AG04450 (cell line): ENCODE measurements around the gene OR2B2. TPM values are rescaled to one million over a fixed set of nuclear protein-coding genes. Genes with fewer than 3 reads are reported as not detected.
"Not testable (repeated sequence)": the region's sequence is repeated elsewhere in the genome, so short reads cannot be mapped to it uniquely, and the experiment has no call there.

Experiments used
- CTCF ChIA-PET: fragments of 300-600, 350-600 bp; formaldehyde crosslinking; extraction: SDS; loops from one replicate; lab custom pipeline; 2022; ENCODE audit warnings: antibody characterized with exemption, inconsistent platforms; lab: Charles Lee
- POLR2A ChIA-PET: fragments of 350-600 bp; formaldehyde crosslinking; extraction: SDS; loops from one replicate; lab custom pipeline; 2021; ENCODE audit warnings: antibody characterized with exemption, inconsistent platforms; lab: Yijun Ruan, JAX
- DNase-seq: peaks from one replicate; pipeline ENCODE4 v3.0.0-alpha.2; 2011; ENCODE audit warnings: low read depth, low spot score
- H3K27ac ChIP-seq: one replicate; pipeline ENCODE4 v1.5.1; 2012; ENCODE audit warnings: low read depth, low read length, control low read depth
- H3K27me3 ChIP-seq: one replicate; pipeline ENCODE4 v1.6.0; 2012; ENCODE audit warnings: low read length; ENCODE audit not compliant: control insufficient read depth, insufficient read depth
- H3K4me3 ChIP-seq: 2 replicates; pipeline ENCODE4 v1.5.1; 2011; ENCODE audit warnings: mild to moderate bottlenecking, low read depth, low read length, control low read depth
- H3K9me3 ChIP-seq: 2 replicates; pipeline ENCODE4 v1.5.1; 2012; ENCODE audit warnings: low read length; ENCODE audit not compliant: control insufficient read depth, insufficient read depth
- polyA plus RNA-seq: library from polyadenylated mRNA; depleted of rRNA; stranded (reverse); fragments of >200 nt; gene quantifications from 2 replicates; pipeline ENCODE4 v1.2.3, GENCODE V29; 2011
- TF ChIP-seq, protein P1 (sequence below): IDR thresholded peaks from 2 replicates; pipeline ENCODE4 v1.5.1; 2011; ENCODE audit warnings: low read depth, low read length, control low read depth, inconsistent platforms

Gene OR2B2
- polyA plus RNA-seq, 1 experiment = not detected

DNA sequence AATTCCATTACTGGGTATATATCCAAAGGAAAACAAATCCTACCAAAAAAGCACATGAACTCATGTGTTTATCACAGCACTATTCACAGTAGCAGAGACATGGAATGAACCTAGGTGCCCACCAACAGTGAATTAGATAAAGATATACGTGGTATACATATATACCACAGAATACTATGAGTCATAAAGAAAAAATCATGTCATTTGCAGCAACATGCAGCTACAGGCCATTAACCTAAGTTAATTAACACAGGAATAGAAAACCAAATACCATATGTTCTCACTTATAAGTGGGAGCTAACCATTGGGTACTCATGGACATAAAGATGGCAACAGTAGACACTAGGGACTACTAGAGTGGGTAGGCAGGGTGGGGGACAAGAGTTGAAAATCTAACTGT, 4.2 kb downstream of the OR2B2 start:
- Histone ChIP-seq H3K4me3 (no peak overlapping the region), H3K9me3 (no peaks in the 10 kb centered on the region), H3K27me3 (no peaks in the 10 kb centered on the region), H3K27ac (no peak overlapping the region)
- TF ChIP-seq, protein P1, sequence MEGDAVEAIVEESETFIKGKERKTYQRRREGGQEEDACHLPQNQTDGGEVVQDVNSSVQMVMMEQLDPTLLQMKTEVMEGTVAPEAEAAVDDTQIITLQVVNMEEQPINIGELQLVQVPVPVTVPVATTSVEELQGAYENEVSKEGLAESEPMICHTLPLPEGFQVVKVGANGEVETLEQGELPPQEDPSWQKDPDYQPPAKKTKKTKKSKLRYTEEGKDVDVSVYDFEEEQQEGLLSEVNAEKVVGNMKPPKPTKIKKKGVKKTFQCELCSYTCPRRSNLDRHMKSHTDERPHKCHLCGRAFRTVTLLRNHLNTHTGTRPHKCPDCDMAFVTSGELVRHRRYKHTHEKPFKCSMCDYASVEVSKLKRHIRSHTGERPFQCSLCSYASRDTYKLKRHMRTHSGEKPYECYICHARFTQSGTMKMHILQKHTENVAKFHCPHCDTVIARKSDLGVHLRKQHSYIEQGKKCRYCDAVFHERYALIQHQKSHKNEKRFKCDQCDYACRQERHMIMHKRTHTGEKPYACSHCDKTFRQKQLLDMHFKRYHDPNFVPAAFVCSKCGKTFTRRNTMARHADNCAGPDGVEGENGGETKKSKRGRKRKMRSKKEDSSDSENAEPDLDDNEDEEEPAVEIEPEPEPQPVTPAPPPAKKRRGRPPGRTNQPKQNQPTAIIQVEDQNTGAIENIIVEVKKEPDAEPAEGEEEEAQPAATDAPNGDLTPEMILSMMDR = no peak
- DNase-seq = no peak
- ChIA-PET CTCF (no interaction called here), POLR2A (no interaction called here)

- H3K27me3 ChIP-seq = no peaks in the 10 kb centered on the region
- no peaks in the 10 kb centered on the region for H3K9me3 ChIP-seq
- peak overlapping the region; percentile 68 for H3K4me3 ChIP-seq
- DNase-seq = peak; percentile 55
- CTCF ChIA-PET = interaction anchor here (0.5 to 1.8 kb wide), 6 partner anchors 106 to 939 kb away, joined by 3 to 11 read pairs (median 4); no protein-coding TSS in a partner anchor
- POLR2A ChIA-PET = interaction anchor here (0.6 to 1.1 kb wide), 3 partner anchors 10 to 725 kb away, joined by 4 to 6 read pairs (median 5); a partner anchor contains a TSS
- TF ChIP-seq, protein P1 = no peak
- H3K27ac ChIP-seq = peak overlapping the region; percentile 74
These were observed 9.6 kb downstream of the OR2B2 start for GRCh38 chr6:27902335-27903314.

DNA sequence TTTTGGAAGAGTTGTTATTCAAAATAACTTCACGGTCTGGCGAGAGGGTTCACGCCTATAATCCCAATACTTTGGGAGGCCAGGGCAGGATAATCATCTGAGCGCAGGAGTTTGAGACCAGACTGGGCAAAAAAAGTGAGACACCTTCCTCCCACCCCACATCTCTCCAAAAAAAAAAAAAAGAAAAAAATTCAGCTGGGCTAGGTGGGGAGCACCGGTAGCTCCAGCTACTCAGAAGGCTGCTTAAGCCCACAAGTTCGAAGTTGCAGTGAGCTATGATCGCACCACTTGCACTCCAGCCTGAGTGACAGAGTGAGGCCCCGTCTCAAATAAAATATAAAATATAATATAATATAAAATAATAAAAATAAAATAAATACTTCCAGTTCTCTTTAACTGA, 10.4 kb downstream of the OR2B2 start:
- H3K9me3 ChIP-seq = no peaks in the 10 kb centered on the region
- H3K4me3 ChIP-seq = no peak overlapping the region
- TF ChIP-seq, protein P1 = no peak
- ChIA-PET CTCF (interaction anchor here (0.7 to 1.8 kb wide), 5 partner anchors 106 to 940 kb away, joined by 4 to 11 read pairs (median 4); no protein-coding TSS in a partner anchor), POLR2A (interaction anchor here (0.6 to 1.1 kb wide), 3 partner anchors 9 to 724 kb away, joined by 4 to 6 read pairs (median 5); a partner anchor contains a TSS)
- H3K27ac ChIP-seq = no peak overlapping the region
- DNase-seq = no peak
- no peaks in the 10 kb centered on the region for H3K27me3 ChIP-seq

DNA sequence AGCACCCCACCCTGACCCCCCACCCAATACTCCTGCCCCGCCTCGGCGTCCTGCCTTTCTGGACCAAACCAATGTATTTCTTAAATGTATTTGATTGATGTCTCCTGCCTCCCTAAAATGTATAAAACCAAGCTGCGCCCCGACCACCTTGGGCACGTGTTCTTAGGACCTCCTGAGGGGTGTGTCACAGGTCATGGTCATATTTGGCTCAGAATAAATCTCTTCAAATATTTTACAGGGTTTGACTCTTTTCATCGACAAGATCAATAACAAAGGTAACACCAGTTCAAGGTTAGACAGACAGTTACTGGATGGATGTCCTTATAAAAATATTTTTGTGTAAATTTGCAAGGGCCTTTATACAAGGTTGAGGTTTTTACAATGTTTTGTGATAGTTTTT, 12.0 kb downstream of the OR2B2 start:
- not testable (repeated sequence) for H3K27me3 ChIP-seq, H3K27ac ChIP-seq, DNase-seq, H3K4me3 ChIP-seq, H3K9me3 ChIP-seq
- ChIA-PET CTCF (interaction anchor here (1.5 kb wide), 1 partner anchor 773 kb away, joined by 5 read pairs; no protein-coding TSS in a partner anchor), POLR2A (interaction anchor here (0.6 kb wide), 1 partner anchor 723 kb away, joined by 4 read pairs; no protein-coding TSS in a partner anchor)

- no peak for DNase-seq
- ChIA-PET CTCF (interaction anchor here (1.5 kb wide), 1 partner anchor 772 kb away, joined by 5 read pairs; no protein-coding TSS in a partner anchor), POLR2A (interaction anchor here (0.6 kb wide), 1 partner anchor 723 kb away, joined by 4 read pairs; no protein-coding TSS in a partner anchor)
- Histone ChIP-seq H3K4me3 (no peak overlapping the region), H3K27ac (no peak overlapping the region), H3K9me3 (no peaks in the 10 kb centered on the region), H3K27me3 (no peaks in the 10 kb centered on the region)
- TF ChIP-seq, protein P1 = no peak
These were observed 12.7 kb downstream of the OR2B2 start for GRCh38 chr6:27899543-27899942.
